Measurements from ENCODE around the gene CBR3.

GRCh38 chr21:36149788-36150711, 15.2 kb downstream of the CBR3 start:
- TF ChIP-seq CTCF (conservative IDR thresholded peaks at IDR 0.05; ENCODE audit: low read depth, low read length) (no peak), POLR2A (IDR thresholded peaks at IDR 0.05; ENCODE audit: low read depth, low read length) (no peak), USF2 (IDR thresholded peaks at IDR 0.05; ENCODE audit: low read depth, low read length) (no peak), RAD21 (IDR thresholded peaks at IDR 0.05; ENCODE audit: low read length) (no peak), MXI1 (IDR thresholded peaks at IDR 0.05; ENCODE audit: borderline replicate concordance, low read depth, low read length) (no peak), NFE2L2 (IDR thresholded peaks at IDR 0.05; ENCODE audit: low read depth, low read length) (no peak), RFX5 (IDR thresholded peaks at IDR 0.05; ENCODE audit: low read depth, low read length) (no peak), MAFK (IDR thresholded peaks at IDR 0.05; ENCODE audit: low read depth, low read length) (no peak), ELK1 (IDR thresholded peaks at IDR 0.05; ENCODE audit: borderline replicate concordance, low read depth, low read length) (no peak), RCOR1 (IDR thresholded peaks at IDR 0.05; ENCODE audit: insufficient replicate concordance, low read length) (no peak), CEBPB (IDR thresholded peaks at IDR 0.05; ENCODE audit: low read depth, low read length) (peak; percentile 28; the same call in 1 of the 2 replicates), SMC3 (IDR thresholded peaks at IDR 0.05; ENCODE audit: low read depth, low read length) (no peak)
